K562 (cell line): Measurements from ENCODE around the gene FAM200B. TPM values are rescaled to one million over a fixed set of nuclear protein-coding genes. Genes with fewer than 3 reads are reported as not detected.

Experiments
- ATAC-seq: fragments of 200-7000 bp; cut with Tn5 transposase; 3 replicates; pipeline ENCODE4 v1.9.1; 2020; ENCODE audit warnings: moderate library complexity
- BruUV-seq: library from RNA; stranded (reverse); fragments of 400-500 nt; replicated peaks from 2 replicates; lab custom pipeline; 2021; lab: Mats Ljungman, UMichigan
- CTCF ChIA-PET: fragments of 300-600 bp; formaldehyde crosslinking; extraction: SDS; loops from one replicate; lab custom pipeline; 2021; ENCODE audit warnings: low intra/inter-chr PET ratio; lab: Yijun Ruan, JAX
- POLR2A ChIA-PET: fragments of 300-600, 350-650 bp; sonication (Branson Sonifier 250); formaldehyde crosslinking; extraction: SDS; loops from one replicate; lab custom pipeline; 2021; ENCODE audit warnings: antibody characterized with exemption, inconsistent platforms; lab: Yijun Ruan, JAX
- DNase-seq, 4 experiments: peaks; one replicate each; pipeline versions ENCODE4 v3.0.0 to v3.0.0-alpha.2; 2011 to 2018; ENCODE audit warnings: low spot score in 3 of 4, mixed read lengths in 3 of 4; ENCODE audit errors: extremely low read depth in 1 of 4
- FAIRE-seq: peaks from 2 replicates; lab custom pipeline; 2011; peaks lifted over from hg19 to GRCh38; lab: Jason Lieb, UNC
- H2AFZ ChIP-seq: 2 replicates; pipeline ENCODE4 v1.6.0; 2011; ENCODE audit warnings: low read depth, low read length, control low read depth, inconsistent platforms
- H3K27ac ChIP-seq: fragments of 200-600 bp; 3 replicates; pipeline ENCODE4 v1.8.0; 2011; ENCODE audit warnings: low read depth, mild to moderate bottlenecking, control low read depth, inconsistent platforms, low read length, moderate library complexity, mixed read lengths; ENCODE audit errors: extremely low read depth
- H3K27me3 ChIP-seq, 2 experiments: fragments of 300-600 bp in 1 of 2; 2 replicates in 1 of 2; 3 replicates in 1 of 2; pipeline versions ENCODE4 v1.6.0 to v1.8.0; 2011; ENCODE audit warnings: inconsistent platforms in 2 of 2, low read length in 2 of 2, mild to moderate bottlenecking in 1 of 2, mixed read lengths in 1 of 2, moderate library complexity in 1 of 2; ENCODE audit not compliant: control insufficient read depth in 2 of 2, insufficient read depth in 2 of 2
- H3K36me3 ChIP-seq: fragments of 300-600 bp; 3 replicates; pipeline ENCODE4 v1.8.0; 2011; ENCODE audit warnings: mild to moderate bottlenecking, low read length, inconsistent platforms; ENCODE audit not compliant: control insufficient read depth, insufficient read depth
- H3K4me1 ChIP-seq, 2 experiments: fragments of 200-600 bp in 1 of 2; replicated peaks in 1 of 2; 2 replicates in 1 of 2; 3 replicates in 1 of 2; pipeline versions ENCODE4 v1.5.1 to v1.8.0; 2011; ENCODE audit warnings: inconsistent platforms in 2 of 2, low read length in 2 of 2, mild to moderate bottlenecking in 1 of 2, mixed read lengths in 1 of 2, moderate library complexity in 1 of 2; ENCODE audit not compliant: control insufficient read depth in 2 of 2, insufficient read depth in 2 of 2
- H3K4me2 ChIP-seq: 2 replicates; pipeline ENCODE4 v1.6.1; 2011; ENCODE audit warnings: low read length, control low read depth, inconsistent platforms, mixed read lengths; ENCODE audit not compliant: insufficient read depth
- H3K4me3 ChIP-seq: fragments of 200-600 bp; sonication (generic), shearing (Covaris generic); 2 replicates; pipeline ENCODE4 v1.5.1; 2016; ENCODE audit warnings: control low read depth, inconsistent platforms
- H3K79me2 ChIP-seq: fragments of 200-600 bp; 3 replicates; pipeline ENCODE4 v1.8.0; 2011; ENCODE audit warnings: low read length, inconsistent platforms; ENCODE audit not compliant: control insufficient read depth, insufficient read depth
- H3K9ac ChIP-seq, 2 experiments: 2 replicates each; pipeline versions ENCODE4 v1.6.0 to v1.6.1; 2011; ENCODE audit warnings: low read depth in 2 of 2, low read length in 2 of 2, control low read depth in 1 of 2, inconsistent platforms in 1 of 2, mild to moderate bottlenecking in 1 of 2, mixed read lengths in 1 of 2; ENCODE audit not compliant: insufficient read depth in 1 of 2
- H3K9me1 ChIP-seq: one replicate; pipeline ENCODE4 v1.6.0; 2011; ENCODE audit warnings: inconsistent platforms, mild to moderate bottlenecking, low read length, moderate library complexity; ENCODE audit not compliant: control insufficient read depth, insufficient read depth
- H3K9me3 ChIP-seq: replicated peaks from 2 replicates; pipeline ENCODE4 v1.5.1; 2011; ENCODE audit warnings: low read depth, low read length, inconsistent platforms; ENCODE audit not compliant: control insufficient read depth, insufficient read depth
- H4K20me1 ChIP-seq: replicated peaks from 2 replicates; pipeline ENCODE4 v1.6.1; 2011; ENCODE audit warnings: low read length, inconsistent platforms, mixed read lengths; ENCODE audit not compliant: control insufficient read depth, insufficient read depth
- ARNT ChIP-seq, 2 experiments: fragments of 450-650 bp; IDR thresholded peaks; 2 replicates each; pipeline ENCODE4 v1.6.1; 2016; ENCODE audit warnings: mild to moderate bottlenecking in 1 of 2
- ATF3 ChIP-seq, 2 experiments: fragments of 450-650 bp in 1 of 2; sonication (generic) in 1 of 2; formaldehyde crosslinking in 1 of 2; IDR thresholded peaks in 1 of 2; conservative IDR thresholded peaks in 1 of 2; 2 replicates each; pipeline versions ENCODE4 v1.6.1 to v1.8.1; 2016 to 2023; ENCODE audit warnings: mild to moderate bottlenecking in 2 of 2, moderate library complexity in 2 of 2, inconsistent platforms in 1 of 2, missing genetic modification reagents in 1 of 2
- BRD9 ChIP-seq: fragments of 450-650 bp; IDR thresholded peaks from 2 replicates; pipeline ENCODE4 v1.6.1; 2018; ENCODE audit warnings: low read depth; ENCODE audit not compliant: partially characterized antibody
- E2F6 ChIP-seq, 2 experiments: IDR thresholded peaks; 2 replicates each; pipeline ENCODE4 v1.6.1; 2011; ENCODE audit warnings: borderline replicate concordance in 1 of 2, control low read depth in 1 of 2, low read depth in 1 of 2, low read length in 1 of 2, mild to moderate bottlenecking in 1 of 2, mixed read lengths in 1 of 2, moderate library complexity in 1 of 2; ENCODE audit not compliant: insufficient read depth in 1 of 2, insufficient read length in 1 of 2, poor library complexity in 1 of 2, severe bottlenecking in 1 of 2; ENCODE audit errors: extremely low read depth in 1 of 2
- EP400 ChIP-seq: fragments of 450-650 bp; IDR thresholded peaks from 2 replicates; pipeline ENCODE4 v1.6.1; 2017; ENCODE audit warnings: antibody characterized with exemption, mild to moderate bottlenecking, moderate library complexity
- ETV5 ChIP-seq: sonication (generic); formaldehyde crosslinking; IDR thresholded peaks from 2 replicates; pipeline ENCODE4 v1.4.0; 2020; ENCODE audit warnings: low read depth, mild to moderate bottlenecking, missing genetic modification reagents
- HIVEP1 ChIP-seq: fragments of 250-450 bp; sonication (Bioruptor Pico); IDR thresholded peaks from 2 replicates; pipeline ENCODE4 v1.4.0; 2020; ENCODE audit warnings: mild to moderate bottlenecking
- IRF9 ChIP-seq: fragments of 450-650 bp; IDR thresholded peaks from 2 replicates; pipeline ENCODE4 v1.6.1; 2016; ENCODE audit warnings: missing biosample characterization, missing genetic modification characterization
- JUN ChIP-seq, 2 experiments: sonication (generic) in 1 of 2; formaldehyde crosslinking in 1 of 2; IDR thresholded peaks; 2 replicates each; pipeline versions ENCODE4 v1.6.1 to v1.8.0; 2012 to 2022; ENCODE audit warnings: borderline replicate concordance in 2 of 2, mild to moderate bottlenecking in 2 of 2, improper control_type of control experiment in 1 of 2, low read depth in 1 of 2, low read length in 1 of 2, missing genetic modification reagents in 1 of 2
- KAT8 ChIP-seq: fragments of 450-650 bp; IDR thresholded peaks from 2 replicates; pipeline ENCODE4 v1.6.1; 2016; ENCODE audit warnings: low read depth, mild to moderate bottlenecking
- NR3C1 ChIP-seq: sonication (generic); formaldehyde crosslinking; IDR thresholded peaks from 2 replicates; pipeline ENCODE4 v1.8.1; 2022; ENCODE audit warnings: missing genetic modification reagents
- PCBP1 ChIP-seq: fragments of 200-400 bp; formaldehyde crosslinking; IDR thresholded peaks from 2 replicates; pipeline ENCODE4 v1.6.1; 2018; ENCODE audit warnings: mild to moderate bottlenecking, low read depth, low read length; ENCODE audit not compliant: poor library complexity, severe bottlenecking
- SOX6 ChIP-seq: fragments of 450-650 bp; IDR thresholded peaks from 2 replicates; pipeline ENCODE4 v1.6.1; 2014; ENCODE audit warnings: mild to moderate bottlenecking
- ZEB2 ChIP-seq: fragments of 450-650 bp; IDR thresholded peaks from 2 replicates; pipeline ENCODE4 v1.6.1; 2016
- ZNF239 ChIP-seq: fragments of 250-450 bp; sonication (Bioruptor Pico); IDR thresholded peaks from 2 replicates; pipeline ENCODE4 v1.4.0; 2020; ENCODE audit warnings: mild to moderate bottlenecking
- ZNF253 ChIP-seq: fragments of 250-450 bp; sonication (Bioruptor Pico); conservative IDR thresholded peaks from 2 replicates; pipeline ENCODE4 v1.6.1; 2021; ENCODE audit warnings: mild to moderate bottlenecking
- ZNF274 ChIP-seq: IDR thresholded peaks from 2 replicates; pipeline ENCODE4 v1.6.1; 2011; ENCODE audit warnings: low read depth, mild to moderate bottlenecking, low read length, moderate library complexity, borderline replicate concordance
- ZNF584 ChIP-seq: fragments of 200-800 bp; sonication (Bioruptor generic); IDR thresholded peaks from 2 replicates; pipeline ENCODE4 v1.6.1; 2016; ENCODE audit warnings: low read depth, mild to moderate bottlenecking, missing genetic modification characterization, missing compliant biosample characterization
- WGBS: fragments of 100-300 bp; shearing (Covaris generic); methylation state at CpG from one replicate; pipeline ENCODE4 v1.1.6; 2016; ENCODE audit warnings: low coverage, mixed read lengths; ENCODE audit not compliant: insufficient coverage; ENCODE audit errors: missing lambda C conversion rate; 5-methylcytosine and 5-hydroxymethylcytosine counted together
- in situ Hi-C: fragments of 300-500 bp; cut with MboI; formaldehyde crosslinking; loops from 4 replicates; pipeline ENCODE4 v1.15.0; 2018; ENCODE audit warnings: inconsistent platforms, mixed read lengths
- intact Hi-C: fragments of 100-400 bp; cut with micrococcal nuclease; formaldehyde crosslinking; loops from 2 replicates; pipeline ENCODE4 v1.14.2; 2022
- polyA plus RNA-seq, 8 experiments: library from polyadenylated mRNA; depleted of rRNA in 4 of 8; stranded (reverse) in 5 of 8; unstranded in 3 of 8; fragments of >200 nt; fragmentation: Nextera tagmentation in 2 of 8; fragmentation: Illumina TruSeq in 1 of 8; extraction: Ambion mirVana in 2 of 8; extraction: Trizol in 1 of 8; gene quantifications; 2 replicates each; pipeline versions ENCODE4 v1.2.1 to v1.2.3, GENCODE V29; 2011 to 2014; ENCODE audit warnings: inconsistent platforms in 1 of 8, missing spikeins in 1 of 8
- total RNA-seq, 7 experiments: library from RNA; depleted of rRNA in 6 of 7; stranded (reverse); fragments of >200 nt in 6 of 7; fragmentation: Illumina TruSeq in 2 of 7; extraction: Trizol in 2 of 7; gene quantifications; 2 replicates each; pipeline versions ENCODE4 v1.2.1 to v1.2.3, GENCODE V29; 2011 to 2021; ENCODE audit warnings: low replicate concordance in 1 of 7

Gene FAM200B
- total and polyA plus RNA-seq, 9 of the 15 experiments (the other 6 are each of a cell fraction or from before 2014, with no cell fraction given) = 17.4 to 48.0 (median 25.5) TPM

GRCh38 chr4:15720851-15721250 lies 39.2 kb downstream of the FAM200B start (continued):
- TF ChIP-seq ZNF584 (CRISPR knock-in tag) = no peak
- TF ChIP-seq ETV5 = no peak
- TF ChIP-seq E2F6 (IDR thresholded peaks at IDR 0.05; ENCODE audit: borderline replicate concordance in 1 of 2, extremely low read depth in 1 of 2, insufficient read depth in 1 of 2, insufficient read length in 1 of 2, low read depth in 1 of 2, low read length in 1 of 2, poor library complexity in 1 of 2, severe bottlenecking in 1 of 2) = no peak
- no peak for TF ChIP-seq ATF3 (IDR thresholded peaks at IDR 0.05)
- no peak for TF ChIP-seq ATF3 (CRISPR knock-in tag; conservative IDR thresholded peaks at IDR 0.05)
- no peak for TF ChIP-seq IRF9 (tag)
- TF ChIP-seq EP400 = no peak

GRCh38 chr4:15725608-15726007 lies 44.0 kb downstream of the FAM200B start:
- BruUV-seq = no TSS peak
- H2AFZ ChIP-seq = no peak overlapping the region
- no peaks in the 10 kb centered on the region for H4K20me1 ChIP-seq
- ATAC-seq = no peak
- H3K4me2 ChIP-seq = no peak overlapping the region
- intact Hi-C loops (no loop called here), in situ Hi-C loops (no loop called here)
- POLR2A ChIA-PET = interaction anchor here (0.7 kb wide), 1 partner anchor 228 kb away, joined by 3 read pairs; no protein-coding TSS in a partner anchor
- no peak overlapping the region for H3K9ac ChIP-seq
- no peak for FAIRE-seq
- peaks cover 5 to 6% of the 10 kb centered on the region in 2 experiments; a peak in 3 of 5 replicates for H3K27me3 ChIP-seq
- no peak for DNase-seq
- H3K4me3 ChIP-seq = no peak overlapping the region
- no peaks in the 10 kb centered on the region for H3K36me3 ChIP-seq
- no peaks in the 10 kb centered on the region for H3K79me2 ChIP-seq
- CTCF ChIA-PET = no interaction called here
- H3K9me1 ChIP-seq = no peaks in the 10 kb centered on the region
- no peaks in the 10 kb centered on the region for H3K4me1 ChIP-seq
- no peak overlapping the region for H3K27ac ChIP-seq
- no peaks in the 10 kb centered on the region for H3K9me3 ChIP-seq
- 0% methylated on average over 2 of the region's 4 CpGs for WGBS
- no peak for TF ChIP-seq SOX6
- TF ChIP-seq ARNT (IDR thresholded peaks at IDR 0.05) = no peak
- TF ChIP-seq NR3C1 (CRISPR knock-in tag) = no peak
- no peak for TF ChIP-seq ZNF274
- TF ChIP-seq ZEB2 = no peak
- TF ChIP-seq HIVEP1 (CRISPR knock-in tag) = no peak
- TF ChIP-seq PCBP1 = no peak
- TF ChIP-seq BRD9 = no peak
- TF ChIP-seq JUN (IDR thresholded peaks at IDR 0.05; ENCODE audit: borderline replicate concordance, low read depth, low read length) = no peak
- no peak for TF ChIP-seq JUN (CRISPR knock-in tag; IDR thresholded peaks at IDR 0.05; ENCODE audit: borderline replicate concordance)
- no peak for TF ChIP-seq KAT8
- TF ChIP-seq ZNF253 = no peak
- TF ChIP-seq ZNF239 (CRISPR knock-in tag) = no peak
